SK-N-MC (cell line): ENCODE results near the gene WDR47.

Experiments used
- EZH2 ChIP-seq: fragments of 200-600 bp; sonication (generic); IDR thresholded peaks from one replicate; pipeline ENCODE4 v1.6.1; 2017; ENCODE audit warnings: antibody characterized with exemption
- POLR2AphosphoS5 ChIP-seq: IDR thresholded peaks from 2 replicates; pipeline ENCODE4 v1.6.1; 2012; ENCODE audit warnings: mild to moderate bottlenecking, low read depth, low read length, borderline replicate concordance

GRCh38 chr1:109024646-109025045, 17.3 kb downstream of the WDR47 start:
- no peak for TF ChIP-seq POLR2AphosphoS5
- no peak for TF ChIP-seq EZH2
